Bronchial epithelial cell (primary cell): ENCODE results near the gene DOCK9. TPM values are rescaled to one million over a fixed set of nuclear protein-coding genes. Genes with fewer than 3 reads are reported as not detected.

Source experiments
- DNase-seq: peaks from one replicate; pipeline ENCODE4 v3.0.0-alpha.2; 2010; ENCODE audit warnings: low read depth
- FAIRE-seq: peaks from 2 replicates; lab custom pipeline; 2011; peaks lifted over from hg19 to GRCh38; lab: Jason Lieb, UNC
- H3K27me3 ChIP-seq: 2 replicates; pipeline ENCODE4 v1.5.1; 2011; ENCODE audit warnings: low read length; ENCODE audit not compliant: control insufficient read depth, insufficient read depth
- H3K36me3 ChIP-seq: 2 replicates; pipeline ENCODE4 v1.5.1; 2011; ENCODE audit warnings: low read length; ENCODE audit not compliant: control insufficient read depth, insufficient read depth
- H3K4me3 ChIP-seq: 2 replicates; pipeline ENCODE4 v1.5.1; 2011; ENCODE audit warnings: mild to moderate bottlenecking, low read depth, low read length, control low read depth
- total RNA-seq: library from RNA; depleted of rRNA; stranded (reverse); fragments of >200 nt; gene quantifications from 2 replicates; pipeline ENCODE4 v1.2.1, GENCODE V29; 2014
- TF ChIP-seq, protein P1 (sequence below): IDR thresholded peaks from 2 replicates; pipeline ENCODE4 v1.5.1; 2011; ENCODE audit warnings: mild to moderate bottlenecking, moderate library complexity, low read length, control low read depth, inconsistent platforms; ENCODE audit not compliant: insufficient read depth, severe bottlenecking

DOCK9 gene
- total RNA-seq, 1 donor from 2014 or later, result 72.9 TPM

DNA sequence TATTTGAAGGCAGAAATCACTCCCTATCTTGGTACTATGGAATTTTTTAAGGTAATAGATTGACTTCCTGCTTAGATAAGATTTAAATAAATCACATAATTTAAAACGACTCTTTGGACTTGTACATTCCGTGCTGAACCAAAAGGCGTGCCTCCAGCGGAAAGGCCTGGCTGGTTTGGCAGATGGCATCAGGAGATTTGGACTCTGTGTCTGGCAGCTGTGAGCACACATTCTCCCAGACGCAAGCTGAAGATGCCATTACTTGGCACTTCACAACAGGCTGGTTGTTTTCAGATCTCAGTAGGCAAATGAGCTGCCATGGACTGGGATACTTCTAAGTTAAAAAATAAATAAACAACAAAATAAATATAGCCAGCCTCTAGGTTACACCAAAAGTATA is 120.9 kb downstream of the DOCK9 start:
- Histone ChIP-seq H3K4me3 (no peak overlapping the region), H3K36me3 (peaks cover 12% of the 10 kb centered on the region), H3K27me3 (no peaks in the 10 kb centered on the region)
- TF ChIP-seq, protein P1, sequence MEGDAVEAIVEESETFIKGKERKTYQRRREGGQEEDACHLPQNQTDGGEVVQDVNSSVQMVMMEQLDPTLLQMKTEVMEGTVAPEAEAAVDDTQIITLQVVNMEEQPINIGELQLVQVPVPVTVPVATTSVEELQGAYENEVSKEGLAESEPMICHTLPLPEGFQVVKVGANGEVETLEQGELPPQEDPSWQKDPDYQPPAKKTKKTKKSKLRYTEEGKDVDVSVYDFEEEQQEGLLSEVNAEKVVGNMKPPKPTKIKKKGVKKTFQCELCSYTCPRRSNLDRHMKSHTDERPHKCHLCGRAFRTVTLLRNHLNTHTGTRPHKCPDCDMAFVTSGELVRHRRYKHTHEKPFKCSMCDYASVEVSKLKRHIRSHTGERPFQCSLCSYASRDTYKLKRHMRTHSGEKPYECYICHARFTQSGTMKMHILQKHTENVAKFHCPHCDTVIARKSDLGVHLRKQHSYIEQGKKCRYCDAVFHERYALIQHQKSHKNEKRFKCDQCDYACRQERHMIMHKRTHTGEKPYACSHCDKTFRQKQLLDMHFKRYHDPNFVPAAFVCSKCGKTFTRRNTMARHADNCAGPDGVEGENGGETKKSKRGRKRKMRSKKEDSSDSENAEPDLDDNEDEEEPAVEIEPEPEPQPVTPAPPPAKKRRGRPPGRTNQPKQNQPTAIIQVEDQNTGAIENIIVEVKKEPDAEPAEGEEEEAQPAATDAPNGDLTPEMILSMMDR, result no peak
- DNase-seq (no peak), FAIRE-seq (no peak)

DNA sequence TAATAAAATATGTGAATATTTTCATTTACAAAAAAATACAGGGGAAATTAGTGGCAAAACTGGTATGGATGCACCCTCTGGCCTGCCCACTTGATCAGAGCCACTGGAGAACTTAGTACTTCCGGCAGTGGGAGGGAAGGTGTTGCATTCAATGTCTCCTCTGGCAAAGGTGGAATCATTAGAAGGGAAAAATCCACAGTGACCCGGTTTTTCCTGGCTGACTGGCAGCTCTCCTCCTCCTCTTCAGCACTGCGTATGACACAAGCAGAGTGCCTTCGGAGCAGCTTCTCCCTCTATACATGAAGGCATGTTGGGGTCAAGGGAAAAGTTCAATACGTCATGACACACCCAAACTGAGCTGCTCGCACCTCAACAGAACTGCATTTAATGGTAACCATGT is 123.4 kb downstream of the DOCK9 start:
- H3K36me3 ChIP-seq, result peaks cover 11% of the 10 kb centered on the region
- no peak overlapping the region for H3K4me3 ChIP-seq
- TF ChIP-seq, protein P1, result no peak
- no peaks in the 10 kb centered on the region for H3K27me3 ChIP-seq
- DNase-seq, result no peak
- FAIRE-seq, result no peak

DNA sequence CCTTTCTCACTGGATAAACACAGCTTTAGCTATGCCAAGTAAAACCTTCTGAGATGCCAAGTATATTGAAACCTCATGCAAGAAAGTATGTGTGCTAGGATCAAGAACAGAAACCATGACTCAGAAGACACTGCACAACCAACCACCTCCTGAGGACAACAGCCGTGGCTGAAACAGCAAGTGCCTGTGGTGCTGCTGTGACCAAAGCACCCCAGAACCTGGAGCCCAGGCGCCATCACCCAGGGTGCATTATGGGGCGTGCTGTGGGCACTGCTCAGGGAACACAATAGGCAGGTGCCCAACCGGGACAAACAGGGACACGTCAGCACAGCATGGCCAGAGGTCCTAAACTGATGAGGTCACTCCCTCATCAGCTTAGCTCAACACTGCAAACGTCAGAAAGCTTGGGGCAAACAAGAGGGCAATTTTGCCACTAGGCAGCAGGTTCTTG is 124.1 kb downstream of the DOCK9 start:
- peaks cover 9% of the 10 kb centered on the region for H3K36me3 ChIP-seq
- no peaks in the 10 kb centered on the region for H3K27me3 ChIP-seq
- TF ChIP-seq, protein P1, result no peak
- no peak overlapping the region for H3K4me3 ChIP-seq
- FAIRE-seq (no peak), DNase-seq (no peak)

DNA sequence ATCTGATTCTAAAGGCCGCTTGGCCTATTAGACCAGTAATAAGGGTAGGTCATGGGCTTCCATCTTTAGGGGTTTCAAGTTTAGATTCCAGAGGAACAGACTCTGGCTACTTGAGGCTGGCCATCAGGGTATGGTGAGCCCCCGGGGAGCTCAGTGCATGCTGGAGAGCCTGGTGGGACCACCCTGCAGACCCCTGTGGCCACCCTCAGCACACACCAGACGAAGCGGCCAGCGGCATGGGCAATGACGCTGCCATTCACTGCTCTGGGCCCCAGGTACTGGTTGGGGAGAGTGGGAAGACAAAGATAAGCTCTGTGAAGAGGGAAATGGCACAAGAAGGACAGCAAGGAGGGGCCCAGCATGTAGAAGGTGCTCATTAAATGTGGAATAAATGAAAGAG is 126.6 kb downstream of the DOCK9 start:
- H3K4me3 ChIP-seq, result no peak overlapping the region
- no peak for DNase-seq
- no peaks in the 10 kb centered on the region for H3K27me3 ChIP-seq
- no peak for FAIRE-seq
- TF ChIP-seq, protein P1, result no peak
- peaks cover 9% of the 10 kb centered on the region for H3K36me3 ChIP-seq

DNA sequence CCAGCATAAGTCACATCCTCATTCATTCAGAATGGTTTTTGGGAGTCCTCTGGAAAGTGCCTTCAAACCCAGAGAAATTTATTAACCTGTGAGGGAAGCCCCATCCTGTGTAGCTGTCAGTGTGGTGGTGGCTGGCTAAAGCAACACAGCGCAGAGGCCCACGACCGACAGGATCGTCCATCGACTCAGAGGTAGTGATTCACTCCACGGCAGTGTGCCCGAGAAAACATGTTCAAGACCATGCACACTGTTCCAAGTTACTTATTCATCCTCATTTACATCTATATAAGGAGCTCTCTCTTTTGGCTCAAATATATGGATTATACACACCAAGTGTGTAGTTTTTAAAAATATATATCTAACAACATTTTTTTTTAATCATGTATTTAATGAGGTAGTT is 129.1 kb downstream of the DOCK9 start:
- DNase-seq (no peak), FAIRE-seq (no peak)
- Histone ChIP-seq H3K4me3 (no peak overlapping the region), H3K36me3 (peaks cover 4% of the 10 kb centered on the region), H3K27me3 (no peaks in the 10 kb centered on the region)
- TF ChIP-seq, protein P1, result no peak

DNA sequence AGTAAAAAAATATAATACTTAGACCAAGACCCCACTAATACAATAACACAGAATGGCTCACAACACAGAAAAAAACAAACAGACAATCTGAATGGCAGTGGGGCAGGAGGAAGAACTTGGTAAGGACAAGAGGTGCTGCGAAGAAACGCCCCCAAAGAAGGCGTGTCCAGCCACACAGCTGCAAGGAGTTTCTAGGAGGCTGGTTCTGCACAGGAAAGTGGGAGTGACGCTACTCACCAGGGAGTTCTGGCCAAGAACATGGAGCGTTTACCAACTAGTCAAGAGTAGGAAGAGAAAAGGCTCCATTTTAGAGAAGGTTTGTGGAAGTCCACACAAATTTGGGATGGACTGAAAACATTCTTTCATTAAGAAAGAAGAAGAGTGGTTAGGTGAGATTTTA is 130.1 kb downstream of the DOCK9 start:
- Histone ChIP-seq H3K27me3 (no peaks in the 10 kb centered on the region), H3K36me3 (peaks cover 4% of the 10 kb centered on the region), H3K4me3 (no peak overlapping the region)
- DNase-seq (no peak), FAIRE-seq (no peak)
- TF ChIP-seq, protein P1, result no peak
